GM19099 (cell line): Measurements from ENCODE around the gene TXNRD2.

Source experiments
- POLR2A ChIP-seq: IDR thresholded peaks from 3 replicates; pipeline ENCODE4 v1.6.1; 2011; ENCODE audit warnings: low read depth; ENCODE audit not compliant: insufficient read length; ENCODE audit errors: extremely low read depth

TXNRD2 gene

GRCh38 chr22:19913337-19913936 is 28.2 kb downstream of the TXNRD2 start:
- no peak for TF ChIP-seq POLR2A

- no peak for TF ChIP-seq POLR2A
Observed at GRCh38 chr22:19912271-19912999, 29.2 kb downstream of the TXNRD2 start.

- TF ChIP-seq POLR2A = no peak
Observed at GRCh38 chr22:19911540-19912270, 29.9 kb downstream of the TXNRD2 start.

- no peak for TF ChIP-seq POLR2A
Observed at GRCh38 chr22:19910180-19910744, 31.4 kb downstream of the TXNRD2 start.

- no peak for TF ChIP-seq POLR2A
Observed at GRCh38 chr22:19909350-19910179, 32.1 kb downstream of the TXNRD2 start.

- no peak for TF ChIP-seq POLR2A
Observed at GRCh38 chr22:19905347-19906276, 36.0 kb downstream of the TXNRD2 start.

GRCh38 chr22:19904935-19905334 is 36.7 kb downstream of the TXNRD2 start:
- TF ChIP-seq POLR2A = no peak

- no peak for TF ChIP-seq POLR2A
Observed at GRCh38 chr22:19904174-19904856, 37.3 kb downstream of the TXNRD2 start.

GRCh38 chr22:19903513-19903912 is 38.1 kb downstream of the TXNRD2 start:
- no peak for TF ChIP-seq POLR2A

- no peak for TF ChIP-seq POLR2A
Observed at GRCh38 chr22:19903031-19903430, 38.6 kb downstream of the TXNRD2 start.

GRCh38 chr22:19902245-19902715 is 39.3 kb downstream of the TXNRD2 start:
- no peak for TF ChIP-seq POLR2A

- TF ChIP-seq POLR2A = no peak
Observed at GRCh38 chr22:19901577-19902244, 39.9 kb downstream of the TXNRD2 start.
